NCI-H1417 (cell line): Measurements from ENCODE around the gene ZFP69.
"Not testable (repeated sequence)": the region's sequence is repeated elsewhere in the genome, so short reads cannot be mapped to it uniquely, and the experiment has no call there.

Experiments
- DNase-seq, 3 experiments: peaks; one replicate each; lab custom pipeline; 2025; lab: John Stamatoyannopoulos, UW

The ZFP69 gene

DNA sequence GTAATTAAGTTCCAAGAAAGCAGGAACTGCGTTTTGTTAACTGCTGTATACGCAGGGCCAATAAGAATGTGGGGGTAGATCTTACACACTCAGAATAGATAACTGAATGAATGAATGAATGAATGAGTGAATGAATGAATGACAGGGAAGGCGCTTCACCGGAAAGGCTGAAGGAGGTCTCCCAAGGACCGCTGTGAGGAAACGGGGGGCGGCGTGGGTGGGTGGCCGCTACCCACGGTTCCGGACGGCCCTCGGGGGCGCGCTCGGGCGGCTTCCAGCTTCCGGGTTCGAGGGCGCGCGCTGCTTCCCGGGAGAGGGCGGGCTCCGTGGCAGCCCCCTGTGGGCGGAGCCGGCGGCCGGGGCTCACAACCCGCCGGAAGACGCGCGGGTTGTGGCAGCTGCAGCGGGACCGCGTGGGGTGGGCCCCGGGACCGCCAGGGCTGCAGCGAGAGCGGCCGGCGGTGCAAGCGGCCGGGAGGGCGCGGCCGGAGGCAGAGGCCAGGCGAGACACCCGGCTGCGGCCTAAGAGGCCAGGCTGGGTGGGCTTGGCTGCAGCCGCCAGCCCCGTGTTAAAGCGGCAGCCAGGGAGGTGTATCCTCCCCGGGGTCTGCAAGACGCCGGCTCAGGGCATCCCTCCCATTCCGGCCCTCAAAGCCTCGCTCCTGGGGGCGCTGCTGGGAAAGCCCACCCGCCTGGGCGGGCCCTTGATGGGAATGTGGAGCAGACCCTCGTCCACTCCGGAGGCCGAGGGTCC is at the start of gene ZFP69:
TSS of gene ZFP69 (plus strand) at position 367 of the 754 bp plus-strand sequence. CDS start 2,072 bp downstream, outside the sequence.
- DNase-seq = peak; percentile 66 to 80 (median 79)

DNA sequence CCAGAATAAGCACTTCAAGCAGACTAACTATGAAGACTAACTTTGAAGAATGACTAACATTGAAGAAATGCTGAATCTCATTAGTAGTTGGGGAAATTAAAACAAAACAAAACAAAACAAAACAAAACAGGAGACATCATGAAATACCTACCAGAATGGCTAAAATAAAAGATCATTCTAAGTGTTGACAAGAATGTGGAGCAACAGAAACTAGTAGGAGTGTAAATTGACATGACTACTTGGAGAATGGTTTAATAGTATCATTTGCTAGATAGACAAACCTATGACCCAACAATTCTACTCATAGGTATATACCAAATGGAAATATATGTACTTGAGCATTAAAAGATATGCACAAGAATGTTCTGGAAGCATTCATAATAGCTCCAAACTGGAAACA is 45.7 kb upstream of the ZFP69 start:
- DNase-seq = no peak

DNA sequence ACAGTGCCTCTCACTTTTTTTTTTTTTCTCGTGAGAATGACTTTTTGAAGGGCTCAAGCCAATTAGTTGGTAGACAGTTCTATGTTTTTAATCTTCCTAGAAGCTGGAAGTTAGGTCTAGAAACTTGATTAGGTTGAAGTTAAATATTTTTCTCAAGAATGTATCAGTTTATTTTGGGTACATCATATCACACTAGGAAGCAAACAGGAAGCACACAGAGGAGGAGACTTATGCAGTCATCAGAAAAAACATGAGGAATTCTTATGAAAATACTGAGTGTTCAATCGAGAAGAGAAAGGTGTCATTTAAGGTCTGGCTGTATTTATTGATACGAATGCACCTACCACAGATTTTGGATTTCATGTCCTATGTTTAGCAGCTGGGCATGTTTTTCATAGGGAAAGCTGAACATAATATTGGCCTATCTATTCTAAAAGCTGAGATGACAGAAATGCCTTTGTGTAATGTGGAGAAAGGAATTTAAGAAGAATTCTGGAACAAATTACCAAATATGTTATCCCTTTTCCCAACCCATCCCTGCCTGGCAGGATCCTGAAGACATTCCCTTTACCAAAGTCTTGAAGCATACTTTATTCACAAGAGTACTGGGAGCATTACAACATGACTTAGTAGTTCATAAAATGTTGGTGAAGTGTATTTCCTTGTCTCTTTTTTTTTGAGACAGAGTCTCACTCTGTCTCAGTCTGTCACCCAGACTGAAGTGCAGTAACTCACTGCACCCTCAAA is 44.3 kb upstream of the ZFP69 start:
- no peak for DNase-seq

DNA sequence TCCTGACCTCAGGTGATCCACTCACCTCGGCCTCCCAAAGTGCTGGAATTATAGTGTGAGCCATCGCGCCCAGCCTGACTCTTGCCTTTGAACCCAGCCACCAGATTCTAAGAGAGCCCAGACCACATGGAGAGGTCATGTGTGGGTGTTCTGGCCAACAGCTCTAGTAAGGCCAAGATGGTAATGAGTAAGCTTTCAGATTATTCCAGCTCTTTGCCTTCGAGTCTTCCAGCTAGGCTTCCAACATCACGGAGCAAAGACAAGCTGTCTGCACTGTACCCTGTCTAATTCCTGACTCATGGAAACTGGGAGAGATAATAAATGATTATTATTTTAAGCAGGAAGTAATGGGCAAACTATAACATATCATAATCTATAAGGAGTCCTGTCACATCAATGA is 41.6 kb upstream of the ZFP69 start:
- no peak for DNase-seq

DNA sequence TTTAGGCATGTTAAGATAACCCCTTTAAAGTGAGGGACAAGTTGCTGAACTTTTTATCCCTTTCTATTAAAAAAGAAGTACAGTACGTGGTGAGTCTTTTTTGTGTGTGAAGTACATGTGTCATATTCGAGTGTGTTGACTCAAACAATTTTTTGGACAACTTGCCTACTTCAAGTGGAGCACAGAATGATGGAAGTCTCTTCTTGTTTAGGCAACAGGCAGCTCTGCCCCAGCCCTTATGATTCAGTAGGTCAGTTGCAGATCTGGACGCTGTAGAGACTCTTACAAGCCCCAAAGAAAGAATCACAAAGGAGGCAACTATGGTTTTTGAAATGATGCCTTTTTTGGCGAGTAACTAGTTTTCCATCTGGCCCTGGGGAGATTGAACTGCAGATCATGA is 41.2 kb upstream of the ZFP69 start:
- DNase-seq = no peak

DNA sequence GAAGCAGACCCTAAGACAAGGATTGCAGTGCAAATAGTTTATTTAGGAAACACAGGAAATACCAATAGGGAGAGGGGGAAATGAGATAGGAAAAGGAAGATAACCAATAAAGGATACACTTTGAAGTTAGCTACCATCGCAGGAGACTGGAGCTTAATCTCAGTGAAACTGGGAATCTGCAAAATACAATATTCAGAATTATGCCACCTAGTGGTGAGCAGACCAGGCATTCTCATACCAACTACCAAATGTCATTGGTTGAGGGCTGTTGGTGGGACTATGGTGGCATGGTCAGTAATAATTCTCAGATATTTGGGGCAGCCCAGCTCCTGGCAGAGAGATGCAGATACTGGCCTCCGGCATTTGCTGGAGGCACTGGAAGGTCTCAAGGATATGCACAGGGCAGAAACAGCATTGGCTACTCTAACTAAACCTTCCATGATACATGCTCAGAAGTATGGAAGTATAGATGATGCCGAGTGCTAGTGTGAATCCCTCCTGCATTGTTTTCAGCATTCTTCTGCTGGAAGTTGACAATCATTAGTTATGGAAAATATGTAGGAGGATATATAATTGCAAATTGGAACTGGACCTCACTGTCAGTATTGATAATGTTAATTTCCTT is 38.6 kb upstream of the ZFP69 start:
- DNase-seq = peak in 2 of 3 experiments; percentile 4 to 27

DNA sequence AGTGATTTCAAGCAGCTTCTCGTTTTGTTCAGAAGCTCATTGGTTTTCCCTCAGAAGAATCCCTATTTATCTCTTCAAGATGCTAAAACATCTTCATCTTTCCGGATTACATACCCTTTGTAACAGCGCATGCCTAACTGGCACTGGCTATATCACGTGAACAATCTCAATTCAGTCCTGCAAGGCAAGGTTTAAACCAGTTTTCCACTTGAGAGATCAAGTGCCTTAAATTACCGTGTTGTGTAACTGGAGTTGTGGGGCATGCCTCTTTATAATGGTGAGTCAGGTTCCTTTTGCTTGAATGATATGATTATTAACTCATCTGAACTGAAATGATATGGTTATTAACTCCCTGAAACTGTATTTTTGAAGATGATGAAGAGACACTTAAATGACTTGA is 37.8 kb upstream of the ZFP69 start:
- DNase-seq = peak in 2 of 3 experiments; percentile 25 to 64

DNA sequence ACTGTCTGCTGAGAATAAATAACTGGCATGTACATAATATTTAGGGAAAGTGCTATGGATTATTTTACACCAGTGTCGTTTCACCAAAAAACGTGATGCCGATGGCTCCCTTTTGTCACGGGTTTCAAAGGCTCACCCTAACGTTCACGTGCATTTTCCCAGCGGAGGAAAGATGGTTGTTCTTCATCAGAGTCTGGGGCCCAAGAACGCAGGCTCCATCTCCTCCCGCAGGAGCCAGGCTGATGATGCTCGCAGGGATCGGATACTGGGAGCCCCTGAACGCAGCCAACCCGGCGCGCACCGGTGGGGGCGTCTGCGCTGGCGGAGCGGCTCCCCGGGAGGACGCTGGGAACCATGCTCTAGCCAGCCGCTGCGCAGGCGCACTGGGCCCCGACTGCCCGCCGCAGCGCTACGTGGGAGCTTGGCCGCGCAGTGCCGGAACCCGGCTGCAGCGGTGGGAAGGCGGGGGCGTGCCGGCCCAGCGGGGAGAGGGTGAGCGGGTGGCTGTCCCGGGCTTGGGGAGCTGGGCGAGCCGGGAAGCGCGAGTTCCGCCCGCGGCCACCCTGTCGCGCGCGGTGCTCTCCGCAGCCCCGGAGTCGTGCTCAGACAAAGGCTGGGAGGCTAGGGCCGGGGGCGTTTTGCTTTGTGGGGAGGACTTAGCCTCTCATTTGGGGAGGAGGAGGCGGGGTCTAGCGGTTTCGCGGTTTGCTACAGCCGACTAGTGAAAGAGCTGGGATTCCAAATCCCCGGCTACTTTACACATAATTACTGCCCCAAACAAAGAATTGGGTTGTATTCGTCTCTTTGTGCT is 27.2 kb upstream of the ZFP69 start, which contains the start of gene ZFP69B:
TSS of gene ZFP69B (plus strand) at position 793 of the 811 bp plus-strand sequence. CDS start 486 bp downstream, outside the sequence.
- peak; percentile 93 to 95 (median 95) for DNase-seq

DNA sequence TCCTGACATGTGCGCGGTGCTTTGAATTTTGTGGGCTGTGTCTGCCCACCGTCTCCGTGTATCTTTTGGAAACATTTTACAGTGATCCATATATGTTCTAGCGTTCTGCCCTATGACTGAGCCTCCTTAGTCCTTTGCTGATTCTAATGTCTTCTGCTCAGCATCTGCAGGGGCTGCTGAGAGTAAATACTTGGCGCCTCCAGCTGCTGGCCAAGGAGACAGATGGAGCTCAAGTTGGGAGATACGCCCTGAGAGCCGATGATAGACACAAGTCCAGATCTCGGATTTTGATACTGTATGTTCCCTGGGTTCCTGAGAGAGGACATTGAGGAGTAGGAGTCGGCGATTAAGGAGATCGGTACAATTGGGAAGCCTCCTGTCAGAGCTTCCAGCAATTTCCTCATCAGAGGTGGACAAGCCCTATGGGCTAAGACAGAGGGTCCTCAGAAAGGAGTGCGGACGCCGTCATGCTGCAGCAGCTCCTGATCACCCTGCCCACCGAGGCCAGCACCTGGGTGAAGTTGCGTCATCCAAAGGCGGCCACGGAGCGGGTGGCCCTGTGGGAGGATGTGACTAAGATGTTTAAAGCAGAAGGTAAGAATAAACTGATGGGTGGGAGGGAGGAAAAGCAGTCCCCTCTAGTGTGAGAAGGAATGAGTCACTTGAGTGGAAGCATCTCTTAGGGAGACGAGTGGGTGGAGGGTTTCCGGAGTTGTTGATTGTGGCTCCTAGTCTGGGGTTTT is 26.4 kb upstream of the ZFP69 start:
- DNase-seq = peak in 1 of 3 experiments; percentile 55

DNA sequence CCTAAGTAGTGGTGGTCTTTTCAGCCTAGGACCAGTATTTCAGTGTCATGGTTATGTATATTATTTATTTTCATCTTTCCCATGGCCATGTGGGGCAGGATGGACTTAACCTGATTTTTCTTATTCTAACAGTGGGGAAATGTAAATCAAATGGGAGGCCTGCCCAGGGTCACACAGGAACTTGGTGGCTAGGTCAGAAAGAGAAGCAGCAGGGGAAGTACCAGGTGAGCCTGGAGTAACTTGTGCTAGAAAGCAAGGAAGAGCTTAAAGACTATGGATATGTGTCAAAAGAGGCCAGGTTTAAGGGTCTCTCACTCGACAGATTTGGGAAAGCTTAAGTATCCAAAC is 25.9 kb upstream of the ZFP69 start:
- DNase-seq = no peak

DNA sequence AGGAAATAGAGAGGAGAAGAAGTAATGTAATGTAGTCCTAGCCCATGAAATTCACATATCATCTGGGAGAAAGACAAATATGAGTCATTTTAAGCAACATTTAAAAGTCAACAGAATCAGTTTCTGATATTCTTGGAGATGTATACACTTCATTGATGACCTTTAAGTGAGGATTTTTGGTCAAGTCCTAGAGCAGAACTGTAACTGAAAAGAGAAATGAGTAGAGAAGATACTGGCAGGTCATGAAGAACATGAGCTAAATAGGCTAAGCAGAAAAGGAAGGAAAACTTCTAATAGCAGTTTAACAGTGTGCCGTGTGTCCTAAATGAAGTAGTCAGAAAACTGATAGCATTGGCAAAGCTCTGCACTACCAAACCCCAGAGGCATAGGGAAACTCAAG is 22.2 kb upstream of the ZFP69 start:
- no peak for DNase-seq

DNA sequence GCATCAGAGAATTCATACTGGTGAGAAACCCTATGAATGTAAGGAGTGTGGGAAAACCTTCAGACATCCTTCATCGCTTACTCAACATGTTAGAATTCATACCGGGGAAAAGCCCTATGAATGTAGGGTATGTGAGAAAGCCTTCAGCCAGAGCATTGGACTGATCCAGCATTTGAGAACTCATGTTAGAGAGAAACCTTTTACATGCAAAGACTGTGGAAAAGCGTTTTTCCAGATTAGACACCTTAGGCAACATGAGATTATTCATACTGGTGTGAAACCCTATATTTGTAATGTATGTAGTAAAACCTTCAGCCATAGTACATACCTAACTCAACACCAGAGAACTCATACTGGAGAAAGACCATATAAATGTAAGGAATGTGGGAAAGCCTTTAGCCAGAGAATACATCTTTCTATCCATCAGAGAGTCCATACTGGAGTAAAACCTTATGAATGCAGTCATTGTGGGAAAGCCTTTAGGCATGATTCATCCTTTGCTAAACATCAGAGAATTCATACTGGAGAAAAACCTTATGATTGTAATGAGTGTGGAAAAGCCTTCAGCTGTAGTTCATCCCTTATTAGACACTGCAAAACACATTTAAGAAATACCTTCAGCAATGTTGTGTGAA is 14.0 kb upstream of the ZFP69 start:
- DNase-seq = peak in 1 of 3 experiments; percentile 27

DNA sequence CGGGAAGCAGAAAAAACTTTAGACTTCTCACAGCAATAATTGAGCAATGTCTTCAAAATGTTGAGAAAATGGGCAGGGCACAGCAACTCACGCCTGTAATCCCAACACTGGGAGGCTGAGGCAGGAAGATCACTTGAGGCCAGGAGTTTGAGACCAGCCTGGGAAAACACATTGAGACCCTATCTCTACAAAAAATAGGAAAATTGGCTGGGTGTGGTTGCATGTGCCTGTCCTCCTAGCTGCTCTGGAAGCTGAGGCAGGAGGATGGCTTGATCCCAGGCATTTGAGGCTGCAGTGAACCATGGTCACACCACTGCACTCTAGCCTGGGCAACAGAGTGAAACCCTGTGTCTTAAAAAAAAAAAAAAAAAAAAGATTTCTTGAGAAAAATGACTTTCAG is 7.8 kb upstream of the ZFP69 start:
- no peak for DNase-seq

DNA sequence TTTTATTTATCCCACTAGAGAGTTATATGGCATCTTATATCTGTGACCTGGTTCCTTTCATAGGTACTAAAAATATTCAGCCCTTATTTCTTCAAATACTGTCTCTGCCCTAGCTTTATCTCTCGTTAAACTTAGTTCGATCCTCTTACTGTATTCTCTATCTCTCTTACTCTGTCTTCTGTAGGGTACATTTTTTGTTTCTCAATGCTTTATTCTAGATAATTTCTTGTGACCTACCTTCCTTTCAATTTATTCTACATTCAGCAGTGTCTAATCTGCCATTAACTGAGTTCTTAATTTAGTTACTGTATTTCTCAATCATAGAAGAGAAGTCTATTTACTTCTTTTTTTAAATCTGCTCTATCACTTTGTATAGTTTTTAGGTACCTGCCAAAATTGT is 1.8 kb upstream of the ZFP69 start:
- no peak for DNase-seq

DNA sequence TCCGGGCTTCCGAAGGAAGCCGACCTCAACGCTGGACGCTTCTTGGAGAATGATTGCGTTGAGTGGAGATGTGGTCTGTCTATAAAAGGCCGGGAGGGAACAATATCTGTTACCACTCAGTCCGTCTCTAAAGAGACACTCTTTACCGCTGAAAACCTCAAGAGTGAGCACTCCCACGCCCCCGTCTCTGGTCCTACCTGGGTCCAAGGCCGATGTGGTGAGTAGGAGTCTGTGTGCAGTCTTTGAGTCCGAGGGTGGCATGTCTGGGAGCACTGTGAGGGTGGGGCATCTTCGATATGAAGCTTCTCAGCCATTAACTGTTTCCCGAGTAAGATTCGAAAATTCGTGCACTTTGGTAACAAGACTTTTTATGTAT is 576 bp downstream of the ZFP69 start:
- DNase-seq = peak in 2 of 3 experiments; percentile 21 to 73

DNA sequence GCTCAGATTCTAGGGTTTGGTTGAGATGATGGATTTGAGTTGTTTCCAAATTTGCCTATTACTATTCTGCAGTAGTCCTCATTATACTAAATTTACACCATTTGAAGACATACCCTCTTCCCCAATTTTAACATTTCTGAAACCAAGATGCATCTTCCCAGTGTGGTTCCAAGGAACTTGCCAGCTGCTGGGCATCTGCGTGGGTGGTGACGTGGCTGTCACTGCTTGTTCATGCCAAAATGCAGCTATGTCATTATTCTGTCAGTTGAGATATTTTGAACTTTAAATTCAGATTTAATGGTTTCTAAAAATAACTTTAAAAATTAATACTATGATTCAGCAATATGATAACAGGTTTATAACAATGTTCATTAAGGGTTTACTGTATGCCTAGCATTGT is 1.2 kb downstream of the ZFP69 start:
- no peak for DNase-seq

DNA sequence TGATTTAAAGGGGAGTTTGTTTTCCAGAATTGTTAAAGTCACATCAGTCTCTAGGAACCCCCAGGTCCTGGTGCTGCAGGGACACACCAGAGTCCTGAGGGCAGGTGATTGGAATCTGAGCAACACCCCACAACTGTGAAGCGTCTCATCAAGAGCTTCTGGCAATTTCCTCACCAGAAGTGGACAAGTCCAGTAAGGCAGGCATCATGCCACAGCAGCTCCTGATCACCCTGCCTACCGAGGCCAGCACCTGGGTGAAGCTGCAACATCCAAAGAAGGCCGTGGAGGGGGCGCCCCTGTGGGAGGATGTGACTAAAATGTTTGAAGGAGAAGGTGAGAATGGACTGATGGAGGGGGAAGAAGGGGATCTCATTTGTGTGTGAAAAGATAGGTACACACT is 2.1 kb downstream of the ZFP69 start:
- no peak for DNase-seq

DNA sequence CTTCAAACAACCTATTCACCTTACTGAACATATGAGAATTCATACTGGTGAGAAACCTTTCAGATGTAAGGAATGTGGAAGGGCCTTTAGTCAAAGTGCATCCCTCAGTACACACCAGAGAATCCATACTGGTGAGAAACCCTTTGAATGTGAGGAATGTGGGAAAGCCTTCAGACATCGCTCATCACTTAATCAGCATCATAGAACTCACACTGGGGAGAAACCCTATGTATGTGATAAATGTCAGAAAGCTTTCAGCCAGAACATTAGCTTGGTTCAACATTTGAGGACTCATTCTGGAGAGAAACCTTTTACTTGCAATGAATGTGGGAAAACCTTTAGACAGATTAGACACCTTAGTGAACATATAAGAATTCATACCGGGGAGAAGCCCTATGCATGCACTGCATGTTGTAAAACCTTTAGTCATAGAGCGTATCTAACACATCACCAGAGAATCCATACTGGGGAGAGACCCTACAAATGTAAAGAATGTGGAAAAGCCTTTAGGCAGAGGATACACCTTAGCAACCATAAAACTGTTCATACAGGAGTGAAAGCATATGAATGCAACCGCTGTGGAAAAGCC is 18.3 kb downstream of the ZFP69 start:
- no peak for DNase-seq

DNA sequence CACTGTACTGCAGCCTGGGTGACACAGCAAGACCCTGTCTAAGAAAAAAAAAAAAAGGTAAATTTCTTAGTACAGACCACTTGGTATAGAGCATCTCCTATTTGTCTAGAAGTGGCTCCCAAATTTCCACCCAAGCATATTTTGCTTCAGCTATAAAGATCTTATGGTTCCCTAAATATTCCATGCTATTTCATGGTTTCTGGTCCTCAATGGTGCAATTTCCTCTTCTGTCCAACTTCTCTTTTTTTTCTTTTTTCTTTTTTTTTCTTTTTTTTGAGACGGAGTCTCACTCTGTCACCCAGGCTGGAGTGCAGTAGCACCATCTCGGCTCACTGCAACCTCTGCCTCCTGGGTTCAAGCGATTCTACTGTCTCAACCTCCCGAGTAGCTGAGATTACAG is 25.6 kb downstream of the ZFP69 start:
- DNase-seq = not testable (repeated sequence)

DNA sequence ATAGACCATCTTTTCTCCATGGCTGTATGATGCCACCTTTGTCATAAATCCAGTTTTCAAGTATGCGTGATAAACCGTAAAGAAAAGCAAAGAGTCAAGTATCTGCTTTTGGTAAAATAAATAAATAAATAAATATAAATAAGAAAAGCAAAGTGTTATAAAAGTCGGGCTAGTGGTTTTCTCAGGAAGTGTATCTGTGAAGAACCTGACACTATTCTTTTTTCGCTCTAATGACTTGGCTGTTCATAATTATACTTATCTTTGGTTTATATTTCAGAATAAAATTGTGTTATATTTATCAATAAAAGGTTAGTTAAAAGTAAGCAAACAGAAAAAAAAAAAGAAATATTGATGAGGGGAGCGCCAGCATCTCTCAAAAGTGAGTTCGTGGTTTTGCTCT is 30.9 kb downstream of the ZFP69 start:
- no peak for DNase-seq
